HK-2 (cell line): ENCODE measurements around the gene PTH2.
"Not testable (repeated sequence)": the region's sequence is repeated elsewhere in the genome, so short reads cannot be mapped to it uniquely, and the experiment has no call there.

Source experiments
- DNase-seq: peaks from one replicate; pipeline ENCODE4 v3.0.0-alpha.2; 2018; ENCODE audit not compliant: unreplicated experiment

Gene PTH2

GRCh38 chr19:49447485-49448431 is 24.5 kb upstream of the PTH2 start:
- no peak for DNase-seq

GRCh38 chr19:49445997-49446396 is 22.8 kb upstream of the PTH2 start:
- DNase-seq: no peak

- not testable (repeated sequence) for DNase-seq
Observed at GRCh38 chr19:49444100-49444700, 21.0 kb upstream of the PTH2 start.

GRCh38 chr19:49443366-49444099 is 20.3 kb upstream of the PTH2 start:
- DNase-seq: peak; percentile 93

DNA sequence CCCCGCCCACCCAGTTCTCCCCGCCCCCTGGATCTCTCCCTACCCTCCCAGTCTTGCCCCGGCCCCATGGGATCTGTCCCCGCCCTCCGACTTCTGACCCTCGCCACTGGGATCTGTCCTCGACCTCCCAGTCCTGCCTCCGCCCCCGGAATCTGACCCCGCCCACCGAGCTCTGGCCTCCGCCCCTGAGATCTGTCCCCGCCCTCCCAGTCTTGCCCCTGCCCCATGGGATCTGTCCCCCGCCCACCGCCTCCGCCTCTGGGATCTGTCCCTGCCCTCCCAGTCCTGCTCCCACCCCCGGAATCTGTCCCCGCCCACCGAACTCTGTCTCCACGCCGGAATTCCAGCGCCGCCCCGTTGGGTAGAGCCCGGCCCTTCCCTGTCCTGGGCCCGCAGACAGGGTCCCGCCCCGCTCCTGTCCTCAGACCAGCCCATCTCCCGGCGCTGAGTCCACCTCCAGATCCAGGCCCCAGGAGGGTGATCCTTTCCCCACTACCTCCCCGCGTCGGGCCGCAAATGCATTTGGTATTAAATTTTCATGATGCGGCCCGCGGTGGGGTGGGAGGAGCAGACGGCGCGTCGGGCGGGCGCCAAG is 19.6 kb upstream of the PTH2 start:
- peak; percentile 94 for DNase-seq

GRCh38 chr19:49442354-49442753 is 19.1 kb upstream of the PTH2 start:
- DNase-seq: no peak

GRCh38 chr19:49441960-49442350 is 18.7 kb upstream of the PTH2 start:
- DNase-seq: no peak

DNA sequence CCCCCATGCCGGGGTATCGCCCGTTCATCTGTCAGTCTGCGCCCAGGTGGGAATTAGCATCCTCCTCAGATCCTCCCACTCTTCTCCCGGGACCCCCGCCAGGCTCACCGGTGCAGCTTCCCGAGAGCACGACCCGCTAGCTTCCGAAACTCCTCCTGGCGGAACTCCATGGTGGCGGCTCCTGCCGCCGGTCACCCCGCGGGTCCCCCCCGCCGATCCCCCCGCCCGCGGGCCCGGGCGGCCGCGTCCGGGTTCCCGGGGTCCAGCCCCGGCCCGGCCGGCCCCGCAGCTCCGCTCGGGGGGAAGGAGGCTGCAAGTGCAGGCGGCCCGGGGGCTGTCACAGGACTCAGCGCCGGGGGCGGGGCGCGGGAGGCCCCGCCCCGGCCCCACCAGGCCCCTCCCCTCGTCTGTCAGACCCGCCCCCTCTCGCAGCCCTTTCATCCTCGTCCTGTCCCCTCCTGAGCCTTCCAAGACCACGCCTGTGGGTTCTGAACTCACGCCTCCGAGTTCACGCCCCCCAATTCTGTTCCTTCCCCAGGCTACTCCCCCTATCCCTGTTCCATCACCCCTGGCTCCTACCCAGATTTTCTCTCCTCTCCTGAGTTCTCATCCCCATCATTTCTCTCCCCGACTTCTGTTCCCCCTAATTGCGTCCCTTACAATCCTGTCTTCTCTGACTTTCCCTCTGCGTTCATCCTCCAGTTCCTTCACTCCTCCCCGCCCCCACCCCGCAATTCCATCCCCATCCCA is 18.1 kb upstream of the PTH2 start, which contains the start of gene SLC17A7:
Gene SLC17A7, minus strand, starts transcription at position 318 of the 750 bp plus-strand sequence. Its CDS starts 148 bp downstream, at position 170.
- no peak for DNase-seq

GRCh38 chr19:49440439-49441209 is 17.4 kb upstream of the PTH2 start:
- DNase-seq: no peak

DNA sequence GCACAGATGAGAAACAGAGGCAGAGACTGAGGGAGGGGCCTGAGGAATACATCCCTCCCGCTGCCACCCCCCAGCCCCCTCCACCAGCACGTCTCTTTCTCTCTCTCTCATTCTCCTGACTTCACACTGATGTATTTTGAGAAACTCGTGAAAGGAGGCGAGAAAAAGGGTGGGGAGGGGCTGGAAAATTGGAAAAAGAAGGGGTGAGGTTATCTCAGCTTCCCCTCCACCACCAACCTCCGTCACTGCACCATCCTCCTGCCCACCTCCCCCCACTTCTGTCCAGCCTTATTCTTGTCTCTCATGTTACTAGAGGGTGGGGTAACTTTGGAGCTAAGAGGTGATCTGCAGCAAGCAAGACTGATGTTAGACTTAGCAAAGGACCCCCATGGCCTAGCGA is 16.6 kb upstream of the PTH2 start:
- no peak for DNase-seq

GRCh38 chr19:49438261-49438660 is 15.0 kb upstream of the PTH2 start:
- no peak for DNase-seq

GRCh38 chr19:49437231-49437630 is 14.0 kb upstream of the PTH2 start:
- DNase-seq: no peak

DNA sequence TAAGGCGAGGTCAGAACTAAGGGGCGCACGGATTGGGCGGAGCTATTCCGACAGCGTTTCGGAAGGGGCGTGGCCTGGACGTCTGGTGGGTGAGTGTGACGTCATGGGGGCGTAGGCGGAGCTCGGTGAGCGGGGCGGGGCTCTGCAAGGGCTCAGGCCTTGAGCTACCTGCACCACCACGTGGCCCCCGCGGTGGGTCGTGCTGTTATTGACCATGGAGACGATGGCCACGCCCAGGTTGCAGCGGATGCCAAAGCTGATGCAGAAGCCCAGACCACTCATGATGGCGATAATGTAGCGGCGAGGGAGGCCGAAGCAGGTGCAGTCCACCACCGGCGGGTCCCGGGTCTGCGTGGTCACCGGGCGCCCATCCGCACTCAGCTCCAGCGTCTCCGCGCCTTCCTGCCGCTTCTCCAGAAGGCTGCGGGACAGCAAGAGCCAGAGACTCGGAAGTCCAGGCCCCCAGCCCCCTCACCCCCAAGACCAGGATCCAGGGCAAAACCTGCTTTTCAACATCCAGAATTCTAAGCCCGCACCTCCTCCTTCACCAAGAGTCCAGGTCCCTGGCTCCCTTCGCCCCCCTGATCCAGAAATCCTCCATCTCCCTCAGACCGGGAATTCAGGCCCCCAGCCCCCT is 13.3 kb upstream of the PTH2 start:
- DNase-seq: no peak

GRCh38 chr19:49435670-49436069 is 12.4 kb upstream of the PTH2 start:
- no peak for DNase-seq

- no peak for DNase-seq
Observed at GRCh38 chr19:49434907-49435583, 11.8 kb upstream of the PTH2 start.

DNA sequence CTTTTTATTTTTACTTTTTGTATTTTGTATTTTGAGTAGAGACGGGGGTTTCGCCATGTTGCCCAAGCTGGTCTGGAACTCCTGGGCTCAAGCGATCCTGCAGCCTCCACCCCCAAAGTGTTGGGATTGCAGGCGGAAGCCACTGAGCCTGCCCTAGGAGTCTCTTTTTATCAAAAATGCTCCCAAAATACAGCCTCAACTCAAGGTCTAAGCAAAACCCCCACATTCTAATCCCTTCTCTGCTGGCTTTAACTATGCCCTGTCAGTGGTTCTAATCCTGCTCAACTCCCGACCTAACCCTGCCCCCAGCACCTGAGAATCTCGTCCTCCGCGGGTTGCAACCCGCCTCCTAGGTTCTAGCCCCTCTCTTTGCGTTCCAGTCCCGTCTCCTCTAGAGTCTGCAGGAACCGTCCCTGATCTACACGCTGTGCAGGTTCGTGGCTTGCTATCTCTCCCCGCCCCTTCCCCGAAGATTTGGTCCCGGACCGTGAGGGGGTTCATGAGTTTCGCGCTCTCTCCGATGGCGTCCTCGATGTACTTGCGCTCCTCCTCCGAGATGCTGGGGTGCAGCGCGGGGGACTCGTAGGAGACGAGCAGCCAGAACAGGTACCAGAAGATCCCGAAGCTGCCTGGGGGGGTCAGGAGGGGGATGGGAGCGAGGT is 10.1 kb upstream of the PTH2 start:
- DNase-seq: no peak

- DNase-seq: no peak
Observed at GRCh38 chr19:49432141-49433073, 9.2 kb upstream of the PTH2 start.

GRCh38 chr19:49431330-49431749 is 8.1 kb upstream of the PTH2 start:
- DNase-seq: no peak
